OCI-LY1 (cell line): Measurements from ENCODE around the gene ZNF431.

Source experiments
- EZH2 ChIP-seq: fragments of 200-600 bp; sonication (generic), shearing (Covaris generic); IDR thresholded peaks from 2 replicates; pipeline ENCODE4 v1.8.0; 2017; ENCODE audit warnings: borderline replicate concordance, mixed run types, mild to moderate bottlenecking, antibody characterized with exemption, low read length, moderate library complexity, mixed read lengths
- TF ChIP-seq, protein P1 (sequence below): fragments of 200-600 bp; sonication (generic), shearing (Covaris generic); IDR thresholded peaks from 2 replicates; pipeline ENCODE4 v1.5.1; 2017; ENCODE audit warnings: mild to moderate bottlenecking, antibody characterized with exemption, low read length, moderate library complexity, mixed read lengths

DNA sequence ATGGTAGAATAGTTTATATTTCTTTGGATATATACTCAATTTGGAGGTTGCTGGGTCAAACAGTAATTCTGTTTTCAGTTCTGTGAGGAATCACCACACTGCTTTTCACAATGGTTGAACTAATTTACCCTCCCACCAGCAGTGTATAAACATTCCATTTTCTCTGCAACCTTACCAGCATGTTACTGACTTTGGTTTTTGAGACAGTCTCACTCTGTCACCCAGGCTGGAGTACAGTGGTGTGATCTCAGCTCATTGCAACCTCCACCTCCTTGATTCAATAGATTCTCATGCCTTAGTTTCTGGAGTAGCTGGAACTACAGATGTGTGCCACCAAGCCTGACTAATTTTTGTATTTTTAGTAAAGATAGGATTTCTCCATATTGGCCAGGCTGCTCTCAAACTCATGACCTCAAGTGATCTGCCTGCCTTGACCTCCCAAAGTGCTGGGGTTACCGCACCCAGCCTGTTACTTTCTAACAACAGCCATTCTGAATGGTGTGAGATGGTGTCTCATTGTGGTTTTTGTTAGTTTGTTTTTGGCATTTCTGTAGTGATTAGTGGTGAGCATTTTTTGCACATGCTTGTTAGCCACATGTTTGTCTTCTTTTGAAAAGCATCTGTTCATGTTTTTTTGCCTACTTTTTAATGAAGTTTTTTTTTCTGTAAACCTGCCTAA, 47.4 kb upstream of the ZNF431 start:
- TF ChIP-seq, protein P1, sequence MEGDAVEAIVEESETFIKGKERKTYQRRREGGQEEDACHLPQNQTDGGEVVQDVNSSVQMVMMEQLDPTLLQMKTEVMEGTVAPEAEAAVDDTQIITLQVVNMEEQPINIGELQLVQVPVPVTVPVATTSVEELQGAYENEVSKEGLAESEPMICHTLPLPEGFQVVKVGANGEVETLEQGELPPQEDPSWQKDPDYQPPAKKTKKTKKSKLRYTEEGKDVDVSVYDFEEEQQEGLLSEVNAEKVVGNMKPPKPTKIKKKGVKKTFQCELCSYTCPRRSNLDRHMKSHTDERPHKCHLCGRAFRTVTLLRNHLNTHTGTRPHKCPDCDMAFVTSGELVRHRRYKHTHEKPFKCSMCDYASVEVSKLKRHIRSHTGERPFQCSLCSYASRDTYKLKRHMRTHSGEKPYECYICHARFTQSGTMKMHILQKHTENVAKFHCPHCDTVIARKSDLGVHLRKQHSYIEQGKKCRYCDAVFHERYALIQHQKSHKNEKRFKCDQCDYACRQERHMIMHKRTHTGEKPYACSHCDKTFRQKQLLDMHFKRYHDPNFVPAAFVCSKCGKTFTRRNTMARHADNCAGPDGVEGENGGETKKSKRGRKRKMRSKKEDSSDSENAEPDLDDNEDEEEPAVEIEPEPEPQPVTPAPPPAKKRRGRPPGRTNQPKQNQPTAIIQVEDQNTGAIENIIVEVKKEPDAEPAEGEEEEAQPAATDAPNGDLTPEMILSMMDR, result no peak
- TF ChIP-seq EZH2, result no peak
